H1 (cell line): Measurements from ENCODE around the gene MCMBP.

Source experiments
- BRCA1 ChIP-seq: IDR thresholded peaks from 2 replicates; pipeline ENCODE4 v1.6.1; 2012; ENCODE audit warnings: low read depth, low read length, improper control_type of control experiment
- EZH2 ChIP-seq: fragments of 200-600 bp; sonication (generic); IDR thresholded peaks from 2 replicates; pipeline ENCODE4 v1.7.1; 2012; ENCODE audit warnings: low read depth, mild to moderate bottlenecking, moderate library complexity, low read length, inconsistent platforms; ENCODE audit not compliant: severe bottlenecking
- HDAC6 ChIP-seq: IDR thresholded peaks from one replicate; pipeline ENCODE4 v1.7.1; 2012; ENCODE audit warnings: low read depth, mild to moderate bottlenecking, inconsistent platforms, low read length, moderate library complexity
- JUN ChIP-seq: IDR thresholded peaks from 2 replicates; pipeline ENCODE4 v1.6.1; 2011; ENCODE audit warnings: low read depth, mild to moderate bottlenecking, improper control_type of control experiment, low read length
- POLR2A ChIP-seq, 2 experiments: IDR thresholded peaks; 1 replicate in 1 of 2; 2 replicates in 1 of 2; pipeline ENCODE4 v1.6.1; 2011; ENCODE audit warnings: low read depth in 2 of 2, low read length in 2 of 2, mild to moderate bottlenecking in 2 of 2; ENCODE audit errors: control extremely low read depth in 1 of 2
- POLR2AphosphoS5 ChIP-seq: IDR thresholded peaks from 2 replicates; pipeline ENCODE4 v1.6.1; 2011; ENCODE audit warnings: low read depth, low read length
- RNF2 ChIP-seq: fragments of 200-900, 300-1000 bp; sonication (generic); IDR thresholded peaks from 2 replicates; pipeline ENCODE4 v1.7.1; 2016; ENCODE audit warnings: borderline replicate concordance, low read depth, mild to moderate bottlenecking, antibody characterized with exemption, low read length; ENCODE audit not compliant: poor library complexity, severe bottlenecking; ENCODE audit errors: missing control alignments
- SP2 ChIP-seq: IDR thresholded peaks from 2 replicates; pipeline ENCODE4 v1.6.1; 2012; ENCODE audit warnings: mild to moderate bottlenecking, low read length, inconsistent platforms
- TF ChIP-seq, protein P1 (sequence below), 3 experiments: IDR thresholded peaks; 1 replicate in 2 of 3; 2 replicates in 1 of 3; pipeline versions ENCODE4 v1.5.1 to v1.6.1; 2011; ENCODE audit warnings: low read length in 3 of 3, mild to moderate bottlenecking in 3 of 3, inconsistent platforms in 2 of 3, low read depth in 1 of 3, moderate library complexity in 1 of 3; ENCODE audit not compliant: insufficient read depth in 1 of 3; ENCODE audit errors: control extremely low read depth in 1 of 3

DNA sequence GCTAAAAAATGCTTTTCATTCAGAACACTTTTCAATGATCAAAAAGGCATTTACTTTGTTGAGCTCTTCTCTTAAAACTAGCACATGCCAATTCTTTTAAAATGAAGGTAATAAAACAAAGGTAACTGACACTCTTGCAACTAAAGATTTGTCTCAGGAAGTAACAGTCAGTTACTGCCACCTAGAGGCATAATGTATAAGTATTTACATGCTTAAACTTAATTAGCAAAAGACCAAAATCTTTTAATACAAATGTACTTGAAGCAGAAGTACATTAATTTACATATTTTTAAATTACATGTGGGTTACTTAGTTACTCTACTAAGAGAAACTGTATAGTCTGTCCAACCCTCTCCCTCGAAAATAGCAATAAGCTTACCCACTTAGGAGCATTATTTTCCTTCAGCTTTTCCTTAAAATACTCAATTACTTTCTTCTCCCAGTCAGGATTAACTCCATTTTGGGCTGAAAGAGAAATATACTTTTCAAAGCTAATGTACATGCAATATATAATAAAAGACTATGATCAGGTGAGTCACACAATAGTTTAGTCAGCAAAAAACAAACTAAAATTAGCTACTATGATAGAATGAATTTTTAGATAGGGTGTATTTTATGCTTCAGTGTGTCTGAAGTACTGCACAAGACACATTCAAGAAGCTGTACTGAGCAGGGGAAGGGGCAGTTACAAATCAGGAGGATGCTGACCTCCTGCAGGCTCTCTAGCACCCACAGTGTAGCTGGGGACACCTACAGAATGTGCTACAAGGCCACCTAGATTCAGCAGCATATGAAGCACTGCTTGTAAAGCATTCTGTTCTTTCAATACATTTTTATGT lies 13.0 kb downstream of the MCMBP start:
- TF ChIP-seq, protein P1, sequence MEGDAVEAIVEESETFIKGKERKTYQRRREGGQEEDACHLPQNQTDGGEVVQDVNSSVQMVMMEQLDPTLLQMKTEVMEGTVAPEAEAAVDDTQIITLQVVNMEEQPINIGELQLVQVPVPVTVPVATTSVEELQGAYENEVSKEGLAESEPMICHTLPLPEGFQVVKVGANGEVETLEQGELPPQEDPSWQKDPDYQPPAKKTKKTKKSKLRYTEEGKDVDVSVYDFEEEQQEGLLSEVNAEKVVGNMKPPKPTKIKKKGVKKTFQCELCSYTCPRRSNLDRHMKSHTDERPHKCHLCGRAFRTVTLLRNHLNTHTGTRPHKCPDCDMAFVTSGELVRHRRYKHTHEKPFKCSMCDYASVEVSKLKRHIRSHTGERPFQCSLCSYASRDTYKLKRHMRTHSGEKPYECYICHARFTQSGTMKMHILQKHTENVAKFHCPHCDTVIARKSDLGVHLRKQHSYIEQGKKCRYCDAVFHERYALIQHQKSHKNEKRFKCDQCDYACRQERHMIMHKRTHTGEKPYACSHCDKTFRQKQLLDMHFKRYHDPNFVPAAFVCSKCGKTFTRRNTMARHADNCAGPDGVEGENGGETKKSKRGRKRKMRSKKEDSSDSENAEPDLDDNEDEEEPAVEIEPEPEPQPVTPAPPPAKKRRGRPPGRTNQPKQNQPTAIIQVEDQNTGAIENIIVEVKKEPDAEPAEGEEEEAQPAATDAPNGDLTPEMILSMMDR (IDR thresholded peaks at IDR 0.05; ENCODE audit: control extremely low read depth in 1 of 3, insufficient read depth in 1 of 3, low read depth in 1 of 3, low read length in 3 of 3) = peak in 2 of 3 experiments; percentile 18 to 43; a peak in 2 of 4 replicates
- TF ChIP-seq JUN = no peak
- no peak for TF ChIP-seq SP2
- no peak for TF ChIP-seq POLR2AphosphoS5
- no peak for TF ChIP-seq BRCA1
- no peak for TF ChIP-seq HDAC6
- TF ChIP-seq EZH2 = no peak
- TF ChIP-seq POLR2A (IDR thresholded peaks at IDR 0.05; ENCODE audit: control extremely low read depth in 1 of 2, low read depth in 2 of 2, low read length in 2 of 2) = no peak
- no peak for TF ChIP-seq RNF2
